HG02973 (cell line): Measurements from ENCODE around the gene CCL14.
"Not testable (repeated sequence)": the region's sequence is repeated elsewhere in the genome, so short reads cannot be mapped to it uniquely, and the experiment has no call there.

Source experiments
- ATAC-seq: cut with Tn5 transposase; IDR thresholded peaks from one replicate; pipeline ENCODE4 v1.9.1; 2021; ENCODE audit warnings: moderate library complexity; ENCODE audit not compliant: unreplicated experiment

Gene CCL14

GRCh38 chr17:35986643-35987042 is at the start of gene CCL14:
Gene CCL14, minus strand, starts transcription at chr17:35986729. Its CDS starts 80 bp downstream, at chr17:35986649.
- ATAC-seq = no peak

GRCh38 chr17:36036235-36036634 is 49.7 kb upstream of the CCL14 start:
- ATAC-seq = no peak

GRCh38 chr17:36034127-36034526 is 47.6 kb upstream of the CCL14 start:
- no peak for ATAC-seq

- no peak for ATAC-seq
Measured at GRCh38 chr17:36030956-36031355, 44.4 kb upstream of the CCL14 start.

- ATAC-seq = no peak
Measured at GRCh38 chr17:36027761-36028160, 41.2 kb upstream of the CCL14 start.

- no peak for ATAC-seq
Measured at GRCh38 chr17:36024106-36024869, 37.8 kb upstream of the CCL14 start.

GRCh38 chr17:36019423-36019822 is 32.9 kb upstream of the CCL14 start:
- ATAC-seq = no peak

- no peak for ATAC-seq
Measured at GRCh38 chr17:36017799-36018198, 31.3 kb upstream of the CCL14 start, which contains the start of gene CCL23. Gene CCL23, minus strand, starts transcription at chr17:36017972. Its CDS starts 75 bp downstream, at chr17:36017897.

- no peak for ATAC-seq
Measured at GRCh38 chr17:36016555-36016954, 30.0 kb upstream of the CCL14 start.

- ATAC-seq = not testable (repeated sequence)
Measured at GRCh38 chr17:36015895-36016294, 29.4 kb upstream of the CCL14 start.

GRCh38 chr17:36014946-36015345 is 28.4 kb upstream of the CCL14 start:
- no peak for ATAC-seq

GRCh38 chr17:36011201-36011600 is 24.7 kb upstream of the CCL14 start:
- no peak for ATAC-seq

- ATAC-seq = no peak
Measured at GRCh38 chr17:36008998-36009665, 22.6 kb upstream of the CCL14 start.

GRCh38 chr17:36004594-36005108 is 18.1 kb upstream of the CCL14 start:
- ATAC-seq = no peak

- no peak for ATAC-seq
Measured at GRCh38 chr17:36002631-36003030, 16.1 kb upstream of the CCL14 start.

GRCh38 chr17:36001862-36002603 is 15.5 kb upstream of the CCL14 start:
- ATAC-seq = no peak

- no peak for ATAC-seq
Measured at GRCh38 chr17:36001110-36001771, 14.7 kb upstream of the CCL14 start, which contains the start of gene CCL15. Gene CCL15, minus strand, starts transcription at chr17:36001553. Its CDS starts 61 bp downstream, at chr17:36001492.

- ATAC-seq = no peak
Measured at GRCh38 chr17:36000732-36001109, 14.2 kb upstream of the CCL14 start.

GRCh38 chr17:35998756-35999155 is 12.2 kb upstream of the CCL14 start:
- ATAC-seq = no peak

- no peak for ATAC-seq
Measured at GRCh38 chr17:35998018-35998545, 11.6 kb upstream of the CCL14 start.
